PC-9 (cell line): ENCODE results near the gene NTNG1. TPM values are rescaled to one million over a fixed set of nuclear protein-coding genes. Genes with fewer than 3 reads are reported as not detected.
"Not testable (repeated sequence)": the region's sequence is repeated elsewhere in the genome, so short reads cannot be mapped to it uniquely, and the experiment has no call there.

Source experiments
- BruUV-seq: library from RNA; stranded (reverse); fragments of 400-500 nt; replicated peaks from 2 replicates; lab custom pipeline; 2021; lab: Mats Ljungman, UMichigan
- CTCF ChIA-PET: fragments of 300-600 bp; sonication (Branson Sonifier 250); formaldehyde crosslinking; loops from one replicate; lab custom pipeline; 2022; ENCODE audit warnings: antibody characterized with exemption; lab: Charles Lee
- POLR2A ChIA-PET: fragments of 300-600 bp; sonication (Branson Sonifier 250); formaldehyde crosslinking; loops from one replicate; lab custom pipeline; 2022; ENCODE audit warnings: antibody characterized with exemption; ENCODE audit not compliant: unreplicated experiment; lab: Charles Lee
- DNase-seq, 2 experiments: peaks; one replicate each; pipeline versions ENCODE4 v3.0.0 to v3.0.0-alpha.2; 2015 to 2022; ENCODE audit warnings: mixed read lengths in 1 of 2
- H2AFZ ChIP-seq: fragments of 200-600 bp; sonication (generic); 2 replicates; pipeline ENCODE4 v1.8.1; 2017; ENCODE audit warnings: antibody characterized with exemption
- H3F3A ChIP-seq: fragments of 200-600 bp; sonication (generic); 2 replicates; pipeline ENCODE4 v1.8.1; 2017; ENCODE audit warnings: antibody characterized with exemption, mild to moderate bottlenecking, low read depth; ENCODE audit not compliant: insufficient read depth
- H3K27ac ChIP-seq: fragments of 200-600 bp; sonication (generic); 2 replicates; pipeline ENCODE4 v1.6.1; 2016; ENCODE audit warnings: mixed run types
- H3K27me3 ChIP-seq: fragments of 200-600 bp; sonication (generic); 2 replicates; pipeline ENCODE4 v1.6.1; 2016; ENCODE audit warnings: low read depth, mixed run types; ENCODE audit not compliant: insufficient read depth
- H3K36me3 ChIP-seq: fragments of 200-600 bp; sonication (generic); 2 replicates; pipeline ENCODE4 v1.6.1; 2016; ENCODE audit warnings: low read depth, mixed run types
- H3K4me1 ChIP-seq: fragments of 200-600 bp; sonication (generic); replicated peaks from 2 replicates; pipeline ENCODE4 v1.6.1; 2016; ENCODE audit warnings: mixed run types; ENCODE audit not compliant: insufficient read depth
- H3K4me2 ChIP-seq: fragments of 200-600 bp; sonication (generic); 2 replicates; pipeline ENCODE4 v1.6.1; 2017; ENCODE audit warnings: mixed run types
- H3K4me3 ChIP-seq: fragments of 200-600 bp; sonication (generic); 2 replicates; pipeline ENCODE4 v1.6.1; 2016; ENCODE audit warnings: mixed run types
- H3K79me2 ChIP-seq: fragments of 200-600 bp; sonication (generic); 2 replicates; pipeline ENCODE4 v1.6.1; 2017; ENCODE audit warnings: low read depth, mixed run types
- H3K9me2 ChIP-seq: fragments of 200-600 bp; sonication (generic); 2 replicates; pipeline ENCODE4 v1.8.1; 2017; ENCODE audit warnings: mild to moderate bottlenecking; ENCODE audit not compliant: insufficient read depth
- H3K9me3 ChIP-seq: fragments of 200-600 bp; sonication (generic); 2 replicates; pipeline ENCODE4 v1.8.1; 2016; ENCODE audit warnings: low read depth; ENCODE audit not compliant: insufficient read depth
- H4K20me1 ChIP-seq: fragments of 200-600 bp; sonication (generic); 2 replicates; pipeline ENCODE4 v1.8.1; 2017; ENCODE audit not compliant: insufficient read depth
- EZH2 ChIP-seq: fragments of 200-600 bp; sonication (generic); IDR thresholded peaks from 2 replicates; pipeline ENCODE4 v1.8.0; 2017; ENCODE audit warnings: antibody characterized with exemption, low read depth
- intact Hi-C: fragments of 100-400 bp; cut with micrococcal nuclease; formaldehyde crosslinking; loops from one replicate; pipeline ENCODE4 v1.10.0; 2022; ENCODE audit not compliant: unreplicated experiment
- total RNA-seq: library from RNA; stranded (reverse); gene quantifications from 2 replicates; pipeline ENCODE4 v1.2.3, GENCODE V29; 2021
- TF ChIP-seq, protein P1 (sequence below): fragments of 200-600 bp; sonication (generic); conservative IDR thresholded peaks from 2 replicates; pipeline ENCODE4 v1.6.1; 2017; ENCODE audit warnings: mixed run types, antibody characterized with exemption, mild to moderate bottlenecking, moderate library complexity

The NTNG1 gene
- total RNA-seq, 1 experiment from 2014 or later, result not detected

DNA sequence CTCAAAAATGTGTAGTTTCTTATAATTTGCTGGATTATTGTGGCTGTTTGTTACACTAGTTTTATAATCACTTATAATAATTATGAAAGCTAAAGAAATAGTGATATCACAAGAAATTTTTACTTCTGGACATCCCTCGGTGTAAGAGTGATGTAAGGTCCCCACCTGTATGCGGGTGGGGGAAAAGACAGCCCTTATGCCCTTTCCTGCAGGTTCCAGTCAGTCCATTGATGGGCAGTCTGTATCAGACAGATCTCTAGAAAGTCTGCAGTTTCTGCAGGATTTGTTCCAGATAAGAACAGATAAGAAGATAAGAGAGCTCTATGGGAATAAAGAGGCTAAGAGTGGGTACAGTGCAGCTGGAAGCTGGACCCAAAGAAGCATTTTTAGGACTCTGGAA is 89.3 kb downstream of the NTNG1 start:
- Histone ChIP-seq H4K20me1 (no peaks in the 10 kb centered on the region), H3K4me2 (no peak overlapping the region), H3K79me2 (no peaks in the 10 kb centered on the region), H2AFZ (no peak overlapping the region), H3K9me3 (no peaks in the 10 kb centered on the region), H3K27ac (no peak overlapping the region), H3F3A (no peaks in the 10 kb centered on the region), H3K36me3 (no peaks in the 10 kb centered on the region), H3K9me2 (no peaks in the 10 kb centered on the region), H3K4me3 (no peak overlapping the region), H3K27me3 (no peaks in the 10 kb centered on the region), H3K4me1 (no peaks in the 10 kb centered on the region)
- no peak for DNase-seq
- intact Hi-C loops, result no loop called here
- TF ChIP-seq, protein P1, sequence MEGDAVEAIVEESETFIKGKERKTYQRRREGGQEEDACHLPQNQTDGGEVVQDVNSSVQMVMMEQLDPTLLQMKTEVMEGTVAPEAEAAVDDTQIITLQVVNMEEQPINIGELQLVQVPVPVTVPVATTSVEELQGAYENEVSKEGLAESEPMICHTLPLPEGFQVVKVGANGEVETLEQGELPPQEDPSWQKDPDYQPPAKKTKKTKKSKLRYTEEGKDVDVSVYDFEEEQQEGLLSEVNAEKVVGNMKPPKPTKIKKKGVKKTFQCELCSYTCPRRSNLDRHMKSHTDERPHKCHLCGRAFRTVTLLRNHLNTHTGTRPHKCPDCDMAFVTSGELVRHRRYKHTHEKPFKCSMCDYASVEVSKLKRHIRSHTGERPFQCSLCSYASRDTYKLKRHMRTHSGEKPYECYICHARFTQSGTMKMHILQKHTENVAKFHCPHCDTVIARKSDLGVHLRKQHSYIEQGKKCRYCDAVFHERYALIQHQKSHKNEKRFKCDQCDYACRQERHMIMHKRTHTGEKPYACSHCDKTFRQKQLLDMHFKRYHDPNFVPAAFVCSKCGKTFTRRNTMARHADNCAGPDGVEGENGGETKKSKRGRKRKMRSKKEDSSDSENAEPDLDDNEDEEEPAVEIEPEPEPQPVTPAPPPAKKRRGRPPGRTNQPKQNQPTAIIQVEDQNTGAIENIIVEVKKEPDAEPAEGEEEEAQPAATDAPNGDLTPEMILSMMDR, result no peak
- TF ChIP-seq EZH2, result no peak
- BruUV-seq, result no TSS peak
- CTCF ChIA-PET, result no interaction called here
- POLR2A ChIA-PET, result no interaction called here

DNA sequence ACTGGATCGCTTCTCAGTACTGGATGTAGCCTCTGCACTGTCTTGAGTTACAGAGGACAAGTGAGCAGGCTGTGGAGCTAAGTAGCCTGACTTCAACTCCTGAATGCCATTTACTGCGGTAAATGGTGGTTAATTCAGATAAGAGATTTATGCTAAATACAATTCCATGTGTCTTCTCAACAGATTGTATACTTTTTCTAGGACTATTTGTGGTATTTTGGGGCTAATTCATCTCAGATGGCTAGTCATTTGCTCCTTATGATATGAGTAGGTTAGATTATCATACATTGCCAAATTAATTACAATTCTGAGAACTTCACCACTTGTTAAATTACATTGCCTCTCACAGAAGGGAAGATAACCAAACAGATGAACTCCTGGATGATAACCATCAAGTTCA is 90.5 kb downstream of the NTNG1 start:
- H3K79me2 ChIP-seq, result no peaks in the 10 kb centered on the region
- no peaks in the 10 kb centered on the region for H3K4me1 ChIP-seq
- H3K4me3 ChIP-seq, result no peak overlapping the region
- no peaks in the 10 kb centered on the region for H3K9me2 ChIP-seq
- H3K36me3 ChIP-seq, result no peaks in the 10 kb centered on the region
- ChIA-PET POLR2A (no interaction called here), CTCF (no interaction called here)
- H3K9me3 ChIP-seq, result no peaks in the 10 kb centered on the region
- no peaks in the 10 kb centered on the region for H3F3A ChIP-seq
- BruUV-seq, result no TSS peak
- H3K27ac ChIP-seq, result no peak overlapping the region
- intact Hi-C loops, result no loop called here
- H3K4me2 ChIP-seq, result no peak overlapping the region
- no peak for DNase-seq
- no peak overlapping the region for H2AFZ ChIP-seq
- H4K20me1 ChIP-seq, result no peaks in the 10 kb centered on the region
- no peaks in the 10 kb centered on the region for H3K27me3 ChIP-seq
- TF ChIP-seq, protein P1, result no peak
- TF ChIP-seq EZH2, result no peak

DNA sequence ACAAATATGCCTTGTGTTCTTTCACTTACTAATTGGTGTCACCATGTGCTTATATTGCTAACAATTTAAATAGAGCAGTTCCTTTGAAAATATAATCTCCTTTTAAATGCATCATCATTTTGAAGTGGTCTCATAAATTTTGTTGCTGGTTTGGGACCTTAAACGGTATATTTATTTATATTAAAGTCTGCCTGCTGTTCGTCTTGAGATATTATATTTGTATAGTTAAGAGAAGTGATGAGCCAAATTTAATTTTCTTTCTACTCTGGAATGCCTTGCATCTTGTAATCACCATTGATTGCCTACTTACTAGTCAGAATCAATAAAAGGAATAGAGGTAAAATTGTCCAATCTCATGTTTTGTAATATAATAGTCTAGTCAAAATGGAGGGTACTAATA is 91.6 kb downstream of the NTNG1 start:
- BruUV-seq, result no TSS peak
- H3K4me1 ChIP-seq, result no peaks in the 10 kb centered on the region
- no peaks in the 10 kb centered on the region for H4K20me1 ChIP-seq
- peaks cover 5% of the 10 kb centered on the region; the same call in 1 of the 2 replicates for H3K9me3 ChIP-seq
- POLR2A ChIA-PET, result no interaction called here
- no peaks in the 10 kb centered on the region for H3K27me3 ChIP-seq
- TF ChIP-seq EZH2, result no peak
- TF ChIP-seq, protein P1, result no peak
- H3K79me2 ChIP-seq, result no peaks in the 10 kb centered on the region
- CTCF ChIA-PET, result no interaction called here
- H3K27ac ChIP-seq, result no peak overlapping the region
- no peak overlapping the region for H2AFZ ChIP-seq
- H3K4me2 ChIP-seq, result no peak overlapping the region
- intact Hi-C loops, result no loop called here
- no peak overlapping the region for H3K4me3 ChIP-seq
- no peaks in the 10 kb centered on the region for H3F3A ChIP-seq
- H3K9me2 ChIP-seq, result no peaks in the 10 kb centered on the region
- H3K36me3 ChIP-seq, result no peaks in the 10 kb centered on the region
- no peak for DNase-seq

DNA sequence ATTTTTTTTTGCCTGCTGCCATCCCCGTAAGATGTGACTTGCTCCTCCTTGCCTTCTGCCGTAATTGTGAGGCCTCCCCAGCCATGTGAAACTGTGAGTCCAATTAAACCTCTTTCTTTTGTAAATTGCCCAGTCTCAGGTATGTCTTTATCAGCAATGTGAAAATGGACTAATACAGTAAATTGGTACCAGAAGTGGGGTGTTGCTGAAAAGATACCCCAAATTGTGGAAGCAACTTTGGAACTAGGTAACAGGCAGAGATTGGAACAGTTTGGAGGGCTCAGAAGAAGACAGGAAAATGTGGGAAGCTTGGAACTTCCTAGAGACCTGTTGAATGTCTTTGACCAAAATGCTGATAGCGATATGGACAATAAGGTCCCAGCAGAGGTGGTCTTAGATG is 95.9 kb downstream of the NTNG1 start:
- not testable (repeated sequence) for BruUV-seq

More for the DNA sequence above, 95.9 kb downstream of the NTNG1 start:
- CTCF ChIA-PET, H4K20me1 ChIP-seq, H3K4me2 ChIP-seq, H3K9me3 ChIP-seq, H2AFZ ChIP-seq, intact Hi-C loops, POLR2A ChIA-PET, H3F3A ChIP-seq, H3K4me3 ChIP-seq, H3K27me3 ChIP-seq, H3K4me1 ChIP-seq, H3K27ac ChIP-seq, H3K36me3 ChIP-seq, DNase-seq, H3K79me2 ChIP-seq, H3K9me2 ChIP-seq: not testable (repeated sequence)
